NCI-H1436 treated with DMSO at 0.1 percent for 48 hours (cell line): ENCODE data around the gene REPIN1.

Source experiments
- DNase-seq: peaks from one replicate; lab custom pipeline; 2025; lab: John Stamatoyannopoulos, UW

Gene REPIN1

DNA sequence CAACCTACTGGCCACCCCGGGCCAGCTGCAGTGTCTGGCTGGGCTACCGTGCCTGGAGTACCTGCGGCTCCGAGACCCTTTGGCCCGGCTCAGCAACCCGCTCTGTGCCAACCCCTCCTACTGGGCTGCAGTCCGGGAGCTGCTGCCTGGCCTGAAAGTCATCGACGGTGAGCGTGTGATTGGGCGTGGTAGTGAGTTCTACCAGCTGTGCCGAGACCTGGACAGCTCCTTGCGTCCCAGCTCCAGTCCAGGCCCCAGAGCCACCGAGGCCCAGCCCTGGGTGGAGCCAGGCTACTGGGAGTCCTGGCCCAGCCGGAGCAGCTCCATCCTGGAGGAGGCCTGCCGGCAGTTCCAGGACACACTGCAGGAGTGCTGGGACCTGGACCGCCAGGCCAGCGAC is 31.4 kb upstream of the REPIN1 start:
- DNase-seq = no peak

DNA sequence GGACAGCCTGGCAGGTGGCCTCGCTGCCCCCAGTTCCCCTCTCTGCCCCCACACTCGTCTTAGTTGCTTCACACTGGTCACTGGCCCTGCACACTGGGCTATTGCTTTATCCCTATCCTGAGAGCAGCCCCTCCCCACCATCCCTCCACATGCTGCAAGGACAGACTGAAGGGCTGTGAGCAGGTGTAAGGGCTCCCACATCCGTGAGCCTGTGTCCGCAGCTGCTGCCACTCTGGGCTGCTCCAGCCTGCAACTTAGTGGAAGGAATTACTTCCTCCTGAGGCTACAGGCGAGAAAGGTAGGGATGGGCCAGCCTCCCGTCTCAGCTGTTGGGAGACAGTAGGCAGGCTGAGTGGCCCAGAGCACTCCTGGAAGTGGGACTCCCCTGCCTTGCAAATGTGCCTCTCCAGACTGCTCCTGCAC is 31.0 kb upstream of the REPIN1 start:
- no peak for DNase-seq

GRCh38 chr7:150338166-150338829 is 30.3 kb upstream of the REPIN1 start:
- no peak for DNase-seq

DNA sequence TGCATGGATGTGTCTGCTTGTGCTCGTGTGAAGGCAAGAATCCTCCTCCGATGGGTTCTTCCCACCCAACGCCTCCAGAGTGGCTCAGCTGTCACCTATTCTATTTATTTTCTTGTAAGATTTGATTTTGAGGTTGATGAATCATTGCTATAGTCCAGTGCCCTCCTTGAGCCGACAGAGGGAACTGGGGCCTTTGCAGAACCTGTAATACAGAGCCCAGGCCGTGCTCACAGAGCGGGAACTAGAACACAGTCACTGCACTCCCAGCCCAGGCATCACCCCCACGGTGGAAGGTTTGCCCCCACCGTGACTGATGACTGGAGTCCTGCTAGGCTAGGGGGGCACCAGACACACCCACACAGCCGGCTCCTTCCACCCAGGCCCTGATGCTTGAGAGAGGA is 29.2 kb upstream of the REPIN1 start:
- DNase-seq = no peak

- no peak for DNase-seq
Observed at GRCh38 chr7:150340024-150340749, 28.4 kb upstream of the REPIN1 start.

- no peak for DNase-seq
Observed at GRCh38 chr7:150340875-150341262, 27.8 kb upstream of the REPIN1 start.

DNA sequence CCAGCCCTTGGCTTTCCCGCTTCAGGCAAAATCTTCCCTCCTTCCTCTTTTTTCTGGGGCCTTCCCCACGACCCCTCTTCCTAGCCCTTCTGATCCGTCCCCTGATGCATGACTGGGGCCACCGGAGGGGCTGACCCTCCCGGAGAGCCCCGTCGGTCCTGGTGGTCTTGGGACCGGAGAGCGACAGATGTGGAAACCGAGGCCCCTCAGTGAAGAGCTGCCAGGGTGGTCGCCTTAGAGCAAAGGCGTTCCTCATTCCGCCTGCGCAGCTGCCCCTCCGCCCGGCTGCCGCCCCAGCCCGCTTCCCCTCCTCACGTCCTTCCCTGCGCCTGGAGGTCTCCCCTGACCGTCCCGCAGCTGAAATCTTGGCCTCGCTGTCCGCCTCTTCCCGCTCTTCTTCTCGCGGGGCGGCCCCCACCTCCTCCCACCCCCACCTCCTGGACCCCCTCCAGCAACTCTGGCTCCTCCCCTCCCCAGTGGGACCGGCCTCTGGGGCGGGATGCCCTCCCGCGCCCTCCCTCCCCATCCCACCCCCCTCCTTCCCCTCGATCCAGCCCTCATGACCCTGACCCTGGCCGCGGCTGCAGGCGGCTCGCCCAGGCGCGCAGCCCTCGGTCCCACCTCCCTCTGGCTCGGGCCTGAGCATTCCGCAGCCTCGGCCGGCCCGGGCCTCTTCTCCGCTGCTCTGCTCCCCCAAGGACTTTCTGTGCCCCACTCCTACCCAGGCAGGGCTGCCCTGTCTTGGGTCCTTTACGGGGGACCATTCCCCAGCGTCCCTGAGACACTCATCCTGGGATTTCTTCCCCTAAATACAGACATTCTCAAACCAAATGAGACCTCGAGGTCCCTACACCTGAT is 27.1 kb upstream of the REPIN1 start, which contains the start of gene RARRES2:
Gene RARRES2, minus strand, starts transcription at position 367 of the 858 bp plus-strand sequence. CDS start 1,020 bp downstream, outside the sequence.
- DNase-seq = no peak

DNA sequence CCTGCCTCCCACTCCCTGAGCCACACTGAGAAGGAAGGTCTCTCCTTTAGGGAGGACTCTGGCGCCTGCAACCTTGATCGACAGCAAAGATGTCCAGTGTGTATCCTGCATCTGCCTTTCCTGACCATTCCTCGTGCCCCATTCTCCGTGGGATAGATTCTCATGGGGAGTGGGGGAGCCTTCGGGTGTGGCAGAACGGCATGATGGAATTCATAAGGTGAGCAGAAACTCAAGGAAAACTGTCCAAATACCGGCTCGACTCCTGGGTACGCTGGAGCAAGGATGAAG is 26.6 kb upstream of the REPIN1 start:
- DNase-seq = no peak

GRCh38 chr7:150343225-150343624 is 25.4 kb upstream of the REPIN1 start:
- DNase-seq = no peak

DNA sequence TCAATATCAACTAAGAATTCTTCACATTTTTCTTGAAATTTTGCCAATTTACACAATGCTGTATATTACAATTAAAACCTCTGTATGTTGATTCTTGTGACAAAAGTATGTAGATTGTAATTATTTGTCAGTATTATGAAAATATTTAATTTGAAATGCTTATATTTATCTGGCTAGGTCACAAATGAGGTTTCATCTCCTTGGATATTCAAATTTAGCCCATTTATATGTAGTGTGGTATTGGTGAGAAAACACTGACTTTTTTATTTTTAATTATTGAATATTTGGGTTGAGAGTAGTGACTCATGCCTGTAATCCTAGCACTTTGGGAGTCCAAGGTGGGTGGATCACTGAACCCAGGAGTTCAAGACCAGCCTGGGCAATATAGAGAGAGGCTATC is 24.3 kb upstream of the REPIN1 start:
- DNase-seq = no peak

DNA sequence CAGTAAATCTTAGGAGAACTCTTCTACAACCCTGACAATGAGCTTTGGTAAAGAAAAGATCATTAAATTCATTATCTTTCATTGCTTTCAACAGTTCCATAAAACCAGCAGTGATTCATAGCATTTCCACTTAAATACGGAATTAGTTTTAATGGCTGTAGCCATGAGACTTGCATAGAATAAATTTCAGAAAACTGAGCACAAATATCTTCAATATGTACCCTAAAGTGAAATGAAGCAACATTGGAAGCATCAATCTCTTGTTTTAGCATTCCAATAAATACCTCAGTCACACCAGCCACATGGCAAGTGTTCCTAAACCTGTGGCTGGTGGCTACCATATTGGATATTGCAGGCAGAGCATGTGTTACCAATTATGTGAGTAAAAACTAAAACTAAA is 23.6 kb upstream of the REPIN1 start:
- DNase-seq = no peak

DNA sequence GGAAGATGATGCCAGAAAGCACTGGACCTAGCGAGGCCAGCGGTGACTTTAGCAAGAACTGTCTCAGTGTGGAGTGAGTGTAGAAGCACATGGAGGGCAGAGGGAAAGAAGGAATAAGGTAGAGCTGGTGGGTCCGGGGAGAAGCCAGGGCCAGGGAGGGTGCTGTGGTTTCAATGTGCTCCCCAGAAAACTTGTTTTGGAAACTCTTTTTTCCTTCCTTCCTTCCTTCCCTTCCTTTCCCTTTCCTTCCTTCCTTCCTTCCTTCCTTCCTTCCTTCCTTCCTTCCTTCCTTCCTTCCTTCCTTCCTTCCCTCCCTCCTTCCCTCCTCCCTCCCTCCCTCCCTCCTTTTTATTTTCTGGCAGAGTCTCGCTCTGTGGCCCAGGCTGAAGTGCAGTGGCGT is 21.7 kb upstream of the REPIN1 start:
- no peak for DNase-seq

- no peak for DNase-seq
Observed at GRCh38 chr7:150351587-150352194, 16.9 kb upstream of the REPIN1 start.

- no peak for DNase-seq
Observed at GRCh38 chr7:150355666-150356059, 13.0 kb upstream of the REPIN1 start.

DNA sequence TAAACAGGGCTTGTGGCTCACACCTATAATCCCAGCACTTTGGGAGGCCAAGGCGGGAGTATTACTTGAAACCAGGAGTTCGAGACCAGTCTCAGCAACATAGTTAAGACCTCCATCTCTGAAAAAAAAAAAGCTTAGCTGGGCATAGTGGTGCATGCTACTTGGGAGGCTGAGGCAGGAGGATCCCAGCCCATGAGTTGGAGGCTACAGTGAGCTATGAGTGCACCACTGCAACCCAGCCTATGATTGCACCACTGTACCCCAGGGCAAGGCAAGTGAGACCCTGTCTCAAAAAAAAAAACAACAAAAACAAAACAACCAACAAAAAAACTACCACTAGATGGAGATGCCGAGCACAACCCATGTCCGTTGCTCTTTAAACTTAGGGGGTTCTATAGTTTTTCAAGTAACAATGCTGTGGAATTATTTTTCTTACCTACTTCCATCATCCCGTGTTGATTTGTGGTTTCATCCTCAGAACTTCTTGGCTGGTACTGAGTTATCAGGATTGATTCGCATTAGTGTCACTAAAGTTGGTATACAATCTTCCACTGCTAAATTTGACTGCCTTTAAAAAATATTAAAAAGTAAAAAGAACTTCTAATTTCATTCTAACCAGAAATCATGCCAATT is 12.2 kb upstream of the REPIN1 start:
- DNase-seq = no peak

- DNase-seq = no peak
Observed at GRCh38 chr7:150357270-150357669, 11.4 kb upstream of the REPIN1 start.

GRCh38 chr7:150357771-150358427 is 10.7 kb upstream of the REPIN1 start:
- no peak for DNase-seq

- DNase-seq = no peak
Observed at GRCh38 chr7:150358433-150358832, 10.2 kb upstream of the REPIN1 start.

DNA sequence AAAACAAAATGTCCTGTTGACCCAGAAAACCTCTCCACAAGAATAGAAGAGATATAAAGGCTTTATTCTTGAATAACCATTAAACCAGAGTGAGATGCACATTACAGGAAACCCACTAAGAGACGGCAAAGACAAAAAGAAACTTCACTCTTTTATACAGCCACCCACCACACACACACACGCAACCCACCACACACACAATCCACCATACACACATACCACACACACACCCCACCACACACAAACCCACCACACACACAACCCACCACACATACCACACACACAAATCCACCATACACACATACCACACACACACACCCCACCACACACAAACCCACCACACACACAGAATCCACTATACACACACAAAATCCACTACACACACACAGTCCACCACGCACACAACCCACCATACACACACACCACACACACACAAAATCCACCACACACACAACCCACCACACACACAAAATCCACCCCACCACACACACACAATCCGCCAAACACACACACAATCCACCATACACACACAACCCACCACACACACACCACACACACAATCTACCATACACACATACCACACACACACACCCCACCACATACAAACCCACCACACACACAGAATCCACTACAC is 9.5 kb upstream of the REPIN1 start:
- DNase-seq = no peak

GRCh38 chr7:150359622-150360362 is 8.8 kb upstream of the REPIN1 start:
- DNase-seq = no peak
